HepG2 (cell line): ENCODE data around the gene THBD. TPM values are rescaled to one million over a fixed set of nuclear protein-coding genes. Genes with fewer than 3 reads are reported as not detected.

Experiments
- ATAC-seq: fragments of 200-7000 bp; cut with Tn5 transposase; 3 replicates; pipeline ENCODE4 v1.9.1; 2020; ENCODE audit warnings: mild to moderate bottlenecking, moderate library complexity
- BruUV-seq: library from RNA; stranded (reverse); fragments of 400-500 nt; replicated peaks from 2 replicates; lab custom pipeline; 2021; lab: Mats Ljungman, UMichigan
- CTCF ChIA-PET: fragments of 300-600 bp; formaldehyde crosslinking; extraction: SDS; loops from one replicate; lab custom pipeline; 2021; ENCODE audit warnings: low total read pairs, inconsistent platforms, low intra/inter-chr PET ratio; lab: Yijun Ruan, JAX
- POLR2A ChIA-PET: fragments of 350-600 bp; sonication (Branson Sonifier 250); formaldehyde crosslinking; loops from one replicate; lab custom pipeline; 2020; ENCODE audit warnings: antibody characterized with exemption, inconsistent platforms; lab: Yijun Ruan, JAX
- DNase-seq: peaks from one replicate; pipeline ENCODE4 v3.0.0-alpha.2; 2015; ENCODE audit warnings: low spot score
- FAIRE-seq: peaks from 3 replicates; lab custom pipeline; 2011; peaks lifted over from hg19 to GRCh38; lab: Jason Lieb, UNC
- H2AFZ ChIP-seq: one replicate; pipeline ENCODE4 v1.6.1; 2011; ENCODE audit warnings: low read length, inconsistent platforms
- H3K27ac ChIP-seq: fragments of 300-600 bp; 3 replicates; pipeline ENCODE4 v1.8.0; 2011; ENCODE audit warnings: mixed run types, mild to moderate bottlenecking, mixed read lengths, low read length, inconsistent platforms; ENCODE audit not compliant: insufficient read depth; ENCODE audit errors: extremely low read length
- H3K27me3 ChIP-seq, 2 experiments: fragments of 200-600 bp in 1 of 2; 2 replicates in 1 of 2; 3 replicates in 1 of 2; pipeline versions ENCODE4 v1.6.0 to v1.8.0; 2011; ENCODE audit warnings: low read length in 2 of 2, mild to moderate bottlenecking in 2 of 2, moderate library complexity in 2 of 2, inconsistent platforms in 1 of 2; ENCODE audit not compliant: insufficient read depth in 2 of 2, control insufficient read depth in 1 of 2
- H3K36me3 ChIP-seq, 2 experiments: fragments of 200-600 bp in 1 of 2; replicated peaks in 1 of 2; 2 replicates in 1 of 2; 3 replicates in 1 of 2; pipeline versions ENCODE4 v1.5.1 to v1.8.0; 2011; ENCODE audit warnings: low read length in 2 of 2, inconsistent platforms in 1 of 2; ENCODE audit not compliant: insufficient read depth in 2 of 2, control insufficient read depth in 1 of 2
- H3K4me1 ChIP-seq: 2 replicates; pipeline ENCODE4 v1.5.1; 2012; ENCODE audit warnings: low read length, inconsistent platforms; ENCODE audit not compliant: insufficient read depth
- H3K4me2 ChIP-seq: 2 replicates; pipeline ENCODE4 v1.6.0; 2011; ENCODE audit warnings: low read depth, low read length, inconsistent platforms
- H3K4me3 ChIP-seq, 3 experiments: fragments of 200-600 bp in 1 of 3; sonication (generic), shearing (Covaris generic) in 1 of 3; replicated peaks in 1 of 3; 2 replicates each; pipeline ENCODE4 v1.5.1; 2011 to 2016; ENCODE audit warnings: low read length in 3 of 3, inconsistent platforms in 2 of 3, low read depth in 2 of 3, mild to moderate bottlenecking in 2 of 3, control low read depth in 1 of 3, mixed read lengths in 1 of 3; ENCODE audit not compliant: insufficient read depth in 1 of 3
- H3K79me2 ChIP-seq: one replicate; pipeline ENCODE4 v1.6.1; 2011; ENCODE audit warnings: low read length, inconsistent platforms; ENCODE audit not compliant: insufficient read depth
- H3K9ac ChIP-seq: 2 replicates; pipeline ENCODE4 v1.6.0; 2011; ENCODE audit warnings: mild to moderate bottlenecking, low read depth, low read length, inconsistent platforms; ENCODE audit not compliant: insufficient read depth
- H3K9me3 ChIP-seq: 2 replicates; pipeline ENCODE4 v1.5.1; 2012; ENCODE audit warnings: mild to moderate bottlenecking, low read length
- H4K20me1 ChIP-seq: 2 replicates; pipeline ENCODE4 v1.6.0; 2011; ENCODE audit warnings: inconsistent platforms, mild to moderate bottlenecking, low read length, moderate library complexity; ENCODE audit not compliant: insufficient read depth
- GABPB1 ChIP-seq: IDR thresholded peaks from 2 replicates; pipeline ENCODE4 v1.6.1; 2016; ENCODE audit warnings: mild to moderate bottlenecking, missing genetic modification reagents, moderate library complexity, missing compliant biosample characterization
- IKZF4 ChIP-seq: sonication (generic); formaldehyde crosslinking; IDR thresholded peaks from 2 replicates; pipeline ENCODE4 v1.5.1; 2020; ENCODE audit warnings: borderline replicate concordance, mild to moderate bottlenecking, low read depth, missing genetic modification reagents; ENCODE audit errors: not compliant biosample characterization
- NCOA1 ChIP-seq: sonication (generic); formaldehyde crosslinking; IDR thresholded peaks from 2 replicates; pipeline ENCODE4 v1.9.0; 2021; ENCODE audit warnings: missing genetic modification reagents
- NFIC ChIP-seq: IDR thresholded peaks from 2 replicates; pipeline ENCODE4 v1.6.1; 2012; ENCODE audit warnings: mild to moderate bottlenecking, low read length, inconsistent platforms
- PRMT3 ChIP-seq: sonication (generic); formaldehyde crosslinking; IDR thresholded peaks from 2 replicates; pipeline ENCODE4 v1.8.1; 2022; ENCODE audit warnings: low read depth, mild to moderate bottlenecking, moderate library complexity, missing genetic modification reagents, borderline replicate concordance
- TARDBP ChIP-seq: sonication (generic); formaldehyde crosslinking; IDR thresholded peaks from 2 replicates; pipeline ENCODE4 v1.8.0; 2022; ENCODE audit warnings: mild to moderate bottlenecking, missing genetic modification reagents
- ZNF101 ChIP-seq: sonication (generic); formaldehyde crosslinking; IDR thresholded peaks from 2 replicates; pipeline ENCODE4 v1.4.0; 2020; ENCODE audit warnings: mild to moderate bottlenecking, low read depth, missing genetic modification reagents, borderline replicate concordance
- ZNF550 ChIP-seq: sonication (generic); formaldehyde crosslinking; IDR thresholded peaks from 2 replicates; pipeline ENCODE4 v1.4.0; 2020; ENCODE audit warnings: mild to moderate bottlenecking, missing genetic modification reagents, borderline replicate concordance
- ZNF605 ChIP-seq: sonication (generic); formaldehyde crosslinking; IDR thresholded peaks from 2 replicates; pipeline ENCODE4 v1.8.0; 2022; ENCODE audit warnings: mild to moderate bottlenecking, missing genetic modification reagents
- WGBS: methylation state at CpG from one replicate; pipeline ENCODE4 v1.1.6; 2017; ENCODE audit warnings: low lambda C conversion rate; 5-methylcytosine and 5-hydroxymethylcytosine counted together
- in situ Hi-C: cut with HindIII; loops from 2 replicates; pipeline ENCODE4 v1.10.0; 2017; ENCODE audit warnings: low pct_unique_long_range_greater_than_20kb; ENCODE audit not compliant: extremely low pct_ligation_motif_present
- intact Hi-C: fragments of 100-400 bp; cut with micrococcal nuclease; formaldehyde crosslinking; loops from one replicate; pipeline ENCODE4 v1.10.0; 2022; ENCODE audit not compliant: unreplicated experiment
- polyA plus RNA-seq, 8 experiments: library from polyadenylated mRNA; depleted of rRNA in 3 of 8; stranded (reverse) in 7 of 8; unstranded in 1 of 8; fragments of >200 nt; fragmentation: Illumina TruSeq in 4 of 8; extraction: Trizol in 4 of 8; gene quantifications; 2 replicates each; pipeline versions ENCODE4 v1.2.1 to v1.2.3, GENCODE V29; 2011 to 2016; ENCODE audit warnings: low read depth in 4 of 8, missing spikeins in 1 of 8, mixed read lengths in 1 of 8; ENCODE audit not compliant: insufficient read depth in 1 of 8
- total RNA-seq, 5 experiments: library from RNA; depleted of rRNA; stranded (reverse); fragments of >200 nt; fragmentation: Illumina TruSeq; extraction: Trizol; gene quantifications; 2 replicates each; pipeline ENCODE4 v1.2.3, GENCODE V29; 2016; ENCODE audit warnings: low read depth in 1 of 5
- TF ChIP-seq, protein P1 (sequence below): sonication (generic); formaldehyde crosslinking; IDR thresholded peaks from 2 replicates; pipeline ENCODE4 v1.9.0; 2022; ENCODE audit warnings: low read depth, missing genetic modification reagents
- TF ChIP-seq, protein P2 (sequence below): IDR thresholded peaks from 2 replicates; pipeline ENCODE4 v1.6.1; 2016; ENCODE audit warnings: low read depth, borderline replicate concordance

Gene THBD
- total and polyA plus RNA-seq, 2 of the 13 experiments (the other 11 are each of a cell fraction or from before 2014, with no cell fraction given): 0.03 TPM; not detected in 1

GRCh38 chr20:23009636-23010035, 39.8 kb downstream of the THBD start:
- Histone ChIP-seq H2AFZ (no peak overlapping the region), H3K27ac (no peak overlapping the region)
- no peak for TF ChIP-seq PRMT3 (CRISPR knock-in tag)
- TF ChIP-seq, protein P1, sequence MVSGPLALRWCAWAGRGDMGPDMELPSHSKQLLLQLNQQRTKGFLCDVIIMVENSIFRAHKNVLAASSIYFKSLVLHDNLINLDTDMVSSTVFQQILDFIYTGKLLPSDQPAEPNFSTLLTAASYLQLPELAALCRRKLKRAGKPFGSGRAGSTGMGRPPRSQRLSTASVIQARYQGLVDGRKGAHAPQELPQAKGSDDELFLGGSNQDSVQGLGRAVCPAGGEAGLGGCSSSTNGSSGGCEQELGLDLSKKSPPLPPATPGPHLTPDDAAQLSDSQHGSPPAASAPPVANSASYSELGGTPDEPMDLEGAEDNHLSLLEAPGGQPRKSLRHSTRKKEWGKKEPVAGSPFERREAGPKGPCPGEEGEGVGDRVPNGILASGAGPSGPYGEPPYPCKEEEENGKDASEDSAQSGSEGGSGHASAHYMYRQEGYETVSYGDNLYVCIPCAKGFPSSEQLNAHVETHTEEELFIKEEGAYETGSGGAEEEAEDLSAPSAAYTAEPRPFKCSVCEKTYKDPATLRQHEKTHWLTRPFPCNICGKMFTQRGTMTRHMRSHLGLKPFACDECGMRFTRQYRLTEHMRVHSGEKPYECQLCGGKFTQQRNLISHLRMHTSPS (CRISPR knock-in tag): no peak
- no peak for TF ChIP-seq ZNF605 (CRISPR knock-in tag)
- TF ChIP-seq, protein P2, sequence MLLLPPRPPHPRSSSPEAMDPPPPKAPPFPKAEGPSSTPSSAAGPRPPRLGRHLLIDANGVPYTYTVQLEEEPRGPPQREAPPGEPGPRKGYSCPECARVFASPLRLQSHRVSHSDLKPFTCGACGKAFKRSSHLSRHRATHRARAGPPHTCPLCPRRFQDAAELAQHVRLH: no peak
- TF ChIP-seq IKZF4 (CRISPR knock-in tag): no peak
- TF ChIP-seq ZNF101 (CRISPR knock-in tag): no peak
- TF ChIP-seq NFIC: no peak
- no peak for TF ChIP-seq ZNF550 (CRISPR knock-in tag)
- no peak for TF ChIP-seq NCOA1 (CRISPR knock-in tag)
- no peak for TF ChIP-seq TARDBP (CRISPR knock-in tag)
- TF ChIP-seq GABPB1 (CRISPR knock-in tag): no peak
- TF ChIP-seq, all 625 proteins: peak for 0
- Histone ChIP-seq H4K20me1 (no peaks in the 10 kb centered on the region), H3K4me1 (no peaks in the 10 kb centered on the region), H3K9ac (no peak overlapping the region), H3K4me2 (no peak overlapping the region), H3K4me3 (no peak overlapping the region), H3K79me2 (no peaks in the 10 kb centered on the region), H3K9me3 (no peaks in the 10 kb centered on the region), H3K27me3 (0 out of 5 replicates have a peak, but pooled peaks cover 0 to 6% of the 10 kb centered on the region in 2 experiments), H3K36me3 (no peaks in the 10 kb centered on the region)
- in situ Hi-C loops (no loop called here), intact Hi-C loops (no loop called here)
- no TSS peak for BruUV-seq
- POLR2A ChIA-PET: no interaction called here
- CTCF ChIA-PET: no interaction called here
- no peak for ATAC-seq
- FAIRE-seq: no peak
- DNase-seq: no peak
- WGBS: 0% methylated on average over 3 of the region's 3 CpGs
